Esophagus squamous epithelium (tissue), 5 donors: ENCODE measurements around the gene EIF2B2. TPM values are rescaled to one million over a fixed set of nuclear protein-coding genes. Genes with fewer than 3 reads are reported as not detected.

Source experiments
- DNase-seq: peaks from one replicate; lab custom pipeline; 2025; lab: John Stamatoyannopoulos, UW
- H3K27ac ChIP-seq, 4 donors: fragments of 200-600 bp; sonication (generic); one replicate each; pipeline ENCODE4 v1.5.1; 2016 to 2019; ENCODE audit warnings: mild to moderate bottlenecking in 1 of 4
- H3K27me3 ChIP-seq, 4 donors: fragments of 200-600 bp; sonication (generic); 1 replicate in 3 of 4; 2 replicates in 1 of 4; pipeline versions ENCODE4 v1.5.1 to v1.6.0; 2017 to 2021; ENCODE audit warnings: antibody characterized with exemption in 1 of 4
- H3K36me3 ChIP-seq, 3 donors: fragments of 200-600 bp; sonication (generic); one replicate each; pipeline ENCODE4 v1.5.1; 2016 to 2019
- H3K4me1 ChIP-seq, 3 donors: fragments of 200-600 bp; sonication (generic); one replicate each; pipeline ENCODE4 v1.5.1; 2017 to 2019
- H3K4me3 ChIP-seq, 4 donors: fragments of 200-600 bp; sonication (generic); 1 replicate in 3 of 4; 2 replicates in 1 of 4; pipeline ENCODE4 v1.5.1; 2016 to 2019; ENCODE audit warnings: mild to moderate bottlenecking in 2 of 4, moderate library complexity in 1 of 4
- H3K9me3 ChIP-seq, 3 donors: fragments of 200-600 bp; sonication (generic); one replicate each; pipeline ENCODE4 v1.5.1; 2016 to 2019
- POLR2A ChIP-seq, 4 donors: fragments of 450-650 bp; IDR thresholded peaks; one replicate each; pipeline ENCODE4 v1.6.1; 2017; ENCODE audit warnings: antibody characterized with exemption in 4 of 4, mild to moderate bottlenecking in 4 of 4, moderate library complexity in 3 of 4
- WGBS, 2 donors: methylation state at CpG; one replicate each; pipeline ENCODE4 v1.1.5; 2018; 5-methylcytosine and 5-hydroxymethylcytosine counted together
- intact Hi-C: fragments of 100-400 bp; cut with DNase I; formaldehyde crosslinking; loops from one replicate; pipeline ENCODE4 v1.15.0; 2022
- total RNA-seq, 4 donors: library from RNA; depleted of rRNA; stranded (reverse); fragments of >200 nt; gene quantifications; one replicate each; pipeline ENCODE4 v1.1.0, GENCODE V29; 2016
- TF ChIP-seq, protein P1 (sequence below), 6 experiments: fragments of 450-650 bp in 4 of 6; fragments of 200-600 bp in 2 of 6; sonication (generic) in 2 of 6; IDR thresholded peaks; one replicate each; pipeline ENCODE4 v1.5.1; 2016 to 2019; ENCODE audit warnings: antibody characterized with exemption in 6 of 6, mild to moderate bottlenecking in 4 of 6, moderate library complexity in 4 of 6
- donor health status: DM: yes; HTN: yes; CAD: no.

The EIF2B2 gene
- total RNA-seq, 4 donors from 2014 or later: 27.8 to 41.0 (median 39.0) TPM

DNA sequence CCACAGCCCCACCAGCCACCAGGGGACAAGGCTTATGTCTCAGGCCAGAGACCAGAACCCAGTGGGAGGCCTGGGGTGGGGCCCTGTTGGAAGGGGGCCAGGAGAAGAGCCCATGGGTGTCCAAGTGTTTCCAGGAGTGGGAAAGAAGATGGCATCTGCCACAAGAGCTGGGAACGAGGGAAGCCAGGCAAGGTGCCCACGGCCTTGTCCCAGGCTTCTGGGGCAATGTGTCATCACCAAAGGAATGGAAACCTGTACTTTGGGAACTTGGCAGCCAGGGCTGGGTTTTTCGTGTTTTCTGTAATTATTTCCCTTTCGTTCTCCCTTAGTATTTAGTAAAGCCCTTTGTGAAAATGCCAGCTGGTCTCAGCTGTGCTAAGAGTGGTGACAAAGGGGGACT lies 42.0 kb upstream of the EIF2B2 start:
- H3K4me1 ChIP-seq: peaks cover 0 to 31% (median 10%) of the 10 kb centered on the region in 3 donors
- intact Hi-C loops: no loop called here
- no peaks in the 10 kb centered on the region for H3K9me3 ChIP-seq
- H3K27ac ChIP-seq: no peak overlapping the region
- no peak for TF ChIP-seq POLR2A (IDR thresholded peaks at IDR 0.05)
- TF ChIP-seq, protein P1, sequence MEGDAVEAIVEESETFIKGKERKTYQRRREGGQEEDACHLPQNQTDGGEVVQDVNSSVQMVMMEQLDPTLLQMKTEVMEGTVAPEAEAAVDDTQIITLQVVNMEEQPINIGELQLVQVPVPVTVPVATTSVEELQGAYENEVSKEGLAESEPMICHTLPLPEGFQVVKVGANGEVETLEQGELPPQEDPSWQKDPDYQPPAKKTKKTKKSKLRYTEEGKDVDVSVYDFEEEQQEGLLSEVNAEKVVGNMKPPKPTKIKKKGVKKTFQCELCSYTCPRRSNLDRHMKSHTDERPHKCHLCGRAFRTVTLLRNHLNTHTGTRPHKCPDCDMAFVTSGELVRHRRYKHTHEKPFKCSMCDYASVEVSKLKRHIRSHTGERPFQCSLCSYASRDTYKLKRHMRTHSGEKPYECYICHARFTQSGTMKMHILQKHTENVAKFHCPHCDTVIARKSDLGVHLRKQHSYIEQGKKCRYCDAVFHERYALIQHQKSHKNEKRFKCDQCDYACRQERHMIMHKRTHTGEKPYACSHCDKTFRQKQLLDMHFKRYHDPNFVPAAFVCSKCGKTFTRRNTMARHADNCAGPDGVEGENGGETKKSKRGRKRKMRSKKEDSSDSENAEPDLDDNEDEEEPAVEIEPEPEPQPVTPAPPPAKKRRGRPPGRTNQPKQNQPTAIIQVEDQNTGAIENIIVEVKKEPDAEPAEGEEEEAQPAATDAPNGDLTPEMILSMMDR (IDR thresholded peaks at IDR 0.05): no peak
- H3K27me3 ChIP-seq: no peaks in the 10 kb centered on the region
- no peaks in the 10 kb centered on the region for H3K36me3 ChIP-seq
- no peak for DNase-seq
- no peak overlapping the region for H3K4me3 ChIP-seq
- WGBS, 2 donors: 52 to 58% methylated on average over 3 to 4 of the region's 4 CpGs

DNA sequence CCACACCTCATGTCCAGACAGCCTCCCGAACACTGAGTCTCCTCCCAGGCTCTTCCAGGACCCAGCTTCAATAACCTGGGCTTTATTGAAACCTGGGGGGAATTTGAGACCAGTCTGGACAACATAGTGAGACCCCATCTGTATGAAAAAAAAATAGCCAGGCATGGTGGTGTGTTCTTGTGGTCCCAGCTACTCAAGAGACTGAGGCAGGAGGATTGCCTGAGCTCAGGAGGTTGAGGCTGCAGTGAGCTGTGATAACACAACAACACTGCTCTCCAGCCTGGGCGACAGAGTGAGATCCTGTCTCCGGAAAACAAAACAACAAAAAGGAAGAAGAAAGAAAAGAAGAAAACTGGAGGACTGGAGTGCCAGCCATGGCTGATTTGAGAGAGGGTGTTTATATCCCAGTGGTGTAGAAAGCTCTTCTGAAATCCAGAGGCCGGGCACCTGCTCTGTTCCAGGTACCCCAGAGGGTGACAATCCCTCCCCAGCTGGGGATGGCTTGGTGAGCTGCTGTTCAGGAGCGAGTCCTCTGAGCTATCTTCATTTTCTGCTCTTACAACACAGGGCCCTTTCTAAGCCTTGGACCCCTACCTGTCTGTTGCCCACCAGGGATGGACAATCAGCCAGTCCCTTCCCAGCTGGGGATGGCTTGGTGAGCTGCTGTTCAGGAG lies 41.3 kb upstream of the EIF2B2 start:
- intact Hi-C loops: no loop called here
- no peak for DNase-seq
- Histone ChIP-seq H3K9me3 (no peaks in the 10 kb centered on the region), H3K27me3 (no peaks in the 10 kb centered on the region), H3K4me1 (peaks cover 0 to 28% (median 10%) of the 10 kb centered on the region in 3 donors), H3K4me3 (no peak overlapping the region), H3K36me3 (no peaks in the 10 kb centered on the region), H3K27ac (no peak overlapping the region)
- TF ChIP-seq POLR2A (IDR thresholded peaks at IDR 0.05): no peak
- TF ChIP-seq, protein P1 (IDR thresholded peaks at IDR 0.05): no peak
- 78 to 84% methylated on average over 5 of the region's 5 CpGs for WGBS, 2 donors

DNA sequence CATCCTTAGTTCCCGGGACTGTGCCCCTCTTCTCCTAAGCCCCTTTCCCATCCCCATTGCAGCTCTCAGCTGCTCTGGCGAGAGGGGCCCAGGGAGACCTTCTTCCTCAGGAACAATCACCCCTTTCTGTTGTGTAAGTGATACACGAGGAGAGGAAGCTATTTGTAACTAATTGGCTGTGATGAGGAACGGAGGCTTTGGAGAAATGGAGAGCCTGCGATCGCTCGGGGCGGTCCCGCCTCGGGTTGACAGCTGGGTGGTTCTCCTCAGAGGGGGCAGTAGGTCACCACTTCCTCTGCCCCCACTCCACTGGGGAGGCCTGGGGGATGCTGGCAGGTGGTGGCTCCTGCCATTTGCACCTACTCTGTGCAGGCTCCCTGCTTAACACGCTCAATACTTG lies 40.7 kb upstream of the EIF2B2 start:
- no peak for TF ChIP-seq POLR2A (IDR thresholded peaks at IDR 0.05)
- TF ChIP-seq, protein P1 (IDR thresholded peaks at IDR 0.05): no peak
- H3K4me1 ChIP-seq: peaks cover 0 to 28% (median 10%) of the 10 kb centered on the region in 3 donors
- DNase-seq: no peak
- no peak overlapping the region for H3K27ac ChIP-seq
- intact Hi-C loops: no loop called here
- 37 to 69% methylated on average over 2 to 11 of the region's 11 CpGs for WGBS, 2 donors
- no peaks in the 10 kb centered on the region for H3K27me3 ChIP-seq
- no peaks in the 10 kb centered on the region for H3K9me3 ChIP-seq
- H3K36me3 ChIP-seq: no peaks in the 10 kb centered on the region
- H3K4me3 ChIP-seq: no peak overlapping the region

DNA sequence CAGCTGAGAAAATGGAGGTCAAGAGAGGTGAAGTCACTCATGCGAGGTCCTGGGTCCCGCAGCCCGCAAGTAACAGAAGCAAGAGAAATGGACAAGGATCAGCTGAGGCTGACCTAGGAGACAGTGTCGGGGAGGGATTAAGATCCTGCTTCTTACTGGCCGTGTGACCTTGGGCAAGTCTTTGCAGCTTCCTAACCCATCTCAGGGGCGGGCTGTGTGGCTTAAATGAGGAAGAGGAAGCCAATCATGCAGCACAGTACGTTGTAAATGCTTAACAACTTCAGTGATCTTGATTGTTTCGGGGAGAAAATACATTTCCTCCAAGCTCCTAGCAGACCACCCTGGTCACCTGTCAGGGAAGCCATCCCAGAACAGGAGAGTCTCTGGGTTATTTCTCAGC lies 40.2 kb upstream of the EIF2B2 start:
- Histone ChIP-seq H3K9me3 (no peaks in the 10 kb centered on the region), H3K27ac (no peak overlapping the region), H3K4me3 (no peak overlapping the region), H3K36me3 (no peaks in the 10 kb centered on the region), H3K4me1 (peaks cover 0 to 28% (median 10%) of the 10 kb centered on the region in 3 donors), H3K27me3 (no peaks in the 10 kb centered on the region)
- intact Hi-C loops: no loop called here
- TF ChIP-seq POLR2A (IDR thresholded peaks at IDR 0.05): no peak
- TF ChIP-seq, protein P1 (IDR thresholded peaks at IDR 0.05): no peak
- DNase-seq: no peak
- WGBS, 2 donors: 64 to 71% methylated on average over 6 to 7 of the region's 8 CpGs

DNA sequence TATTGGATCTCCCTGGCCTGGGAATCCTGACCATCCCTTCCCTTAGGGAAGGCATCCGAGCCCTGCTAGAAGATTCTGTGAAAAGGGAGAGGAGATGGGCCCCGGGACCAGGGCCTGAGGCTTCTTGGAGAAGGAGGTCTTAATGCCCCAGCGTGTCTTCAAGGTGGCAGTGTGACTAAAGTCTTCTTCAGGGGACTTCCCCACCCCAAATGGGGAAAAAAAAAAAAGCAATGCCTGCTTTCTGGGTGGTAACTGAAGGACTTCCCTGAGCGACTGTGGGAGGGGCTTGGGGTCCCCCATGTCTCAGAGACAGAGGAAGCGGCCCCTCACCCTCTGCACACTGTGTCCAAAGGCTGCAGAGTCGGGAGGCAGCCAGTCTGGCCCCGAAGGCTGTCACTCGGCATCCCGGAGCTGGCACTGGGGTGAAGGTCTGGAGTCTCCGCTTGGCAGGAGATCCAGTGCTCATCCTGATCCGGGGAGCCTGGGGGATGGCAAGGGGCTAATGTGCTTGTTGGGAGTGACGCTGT lies 39.5 kb upstream of the EIF2B2 start:
- no peaks in the 10 kb centered on the region for H3K36me3 ChIP-seq
- TF ChIP-seq POLR2A (IDR thresholded peaks at IDR 0.05): no peak
- TF ChIP-seq, protein P1 (IDR thresholded peaks at IDR 0.05): no peak
- no peaks in the 10 kb centered on the region for H3K27me3 ChIP-seq
- no peak overlapping the region for H3K4me3 ChIP-seq
- no peaks in the 10 kb centered on the region for H3K9me3 ChIP-seq
- peaks cover 0 to 28% (median 10%) of the 10 kb centered on the region in 3 donors for H3K4me1 ChIP-seq
- H3K27ac ChIP-seq: no peak overlapping the region
- intact Hi-C loops: no loop called here
- no peak for DNase-seq
- whole genome bisulfite sequencing, 2 donors: 62 to 66% methylated on average over 4 to 8 of the region's 12 CpGs
